Astrocyte (in vitro differentiated cells and primary cell): Measurements from ENCODE around the gene ADRA2C. TPM values are rescaled to one million over a fixed set of nuclear protein-coding genes. Genes with fewer than 3 reads are reported as not detected.

Experiments used
- DNase-seq: peaks from one replicate; pipeline ENCODE4 v3.0.0-alpha.2; 2010; ENCODE audit warnings: low read depth
- FAIRE-seq: peaks from 2 replicates; lab custom pipeline; 2011; peaks lifted over from hg19 to GRCh38; lab: Jason Lieb, UNC
- H2AFZ ChIP-seq: 2 replicates; pipeline ENCODE4 v1.6.0; 2012; ENCODE audit warnings: low read depth, low read length, inconsistent platforms
- H3K27ac ChIP-seq: 2 replicates; pipeline ENCODE4 v1.5.1; 2011; ENCODE audit warnings: low read depth, low read length, inconsistent platforms
- H3K27me3 ChIP-seq: 2 replicates; pipeline ENCODE4 v1.6.0; 2011; ENCODE audit warnings: low read length, inconsistent platforms; ENCODE audit not compliant: insufficient read depth
- H3K36me3 ChIP-seq: 2 replicates; pipeline ENCODE4 v1.5.1; 2011; ENCODE audit warnings: low read length, inconsistent platforms; ENCODE audit not compliant: insufficient read depth
- H3K4me1 ChIP-seq: 2 replicates; pipeline ENCODE4 v1.5.1; 2011; ENCODE audit warnings: low read length, inconsistent platforms; ENCODE audit not compliant: insufficient read depth
- H3K4me2 ChIP-seq: 2 replicates; pipeline ENCODE4 v1.6.0; 2012; ENCODE audit warnings: low read length, inconsistent platforms
- H3K4me3 ChIP-seq: 2 replicates; pipeline ENCODE4 v1.5.1; 2011; ENCODE audit warnings: low read depth, mild to moderate bottlenecking, low read length, inconsistent platforms; ENCODE audit not compliant: insufficient read depth
- H3K79me2 ChIP-seq: 2 replicates; pipeline ENCODE4 v1.6.0; 2012; ENCODE audit warnings: mild to moderate bottlenecking, low read length, inconsistent platforms; ENCODE audit not compliant: insufficient read depth
- H3K9ac ChIP-seq: 2 replicates; pipeline ENCODE4 v1.6.0; 2012; ENCODE audit warnings: mild to moderate bottlenecking, low read length, inconsistent platforms
- H3K9me3 ChIP-seq: 2 replicates; pipeline ENCODE4 v1.5.1; 2012; ENCODE audit warnings: low read depth, mild to moderate bottlenecking, low read length, inconsistent platforms; ENCODE audit not compliant: insufficient read depth
- H4K20me1 ChIP-seq: 2 replicates; pipeline ENCODE4 v1.6.0; 2012; ENCODE audit warnings: low read length, inconsistent platforms; ENCODE audit not compliant: insufficient read depth
- H3K27ac Mint-ChIP-seq: one replicate; pipeline ENCODE4 v1.8.0; 2021; ENCODE audit warnings: mild to moderate bottlenecking, mixed read lengths; ENCODE audit not compliant: unreplicated experiment
- H3K27me3 Mint-ChIP-seq: one replicate; pipeline ENCODE4 v1.8.0; 2021; ENCODE audit warnings: low read depth, mixed read lengths; ENCODE audit not compliant: unreplicated experiment
- H3K36me3 Mint-ChIP-seq: one replicate; pipeline ENCODE4 v1.8.0; 2021; ENCODE audit warnings: low read depth, mixed read lengths; ENCODE audit not compliant: unreplicated experiment
- H3K4me1 Mint-ChIP-seq: one replicate; pipeline ENCODE4 v1.8.0; 2021; ENCODE audit warnings: low read depth, mixed read lengths; ENCODE audit not compliant: unreplicated experiment
- H3K4me3 Mint-ChIP-seq: one replicate; pipeline ENCODE4 v1.8.0; 2021; ENCODE audit warnings: mild to moderate bottlenecking, moderate library complexity, mixed read lengths; ENCODE audit not compliant: unreplicated experiment
- H3K9me3 Mint-ChIP-seq: one replicate; pipeline ENCODE4 v1.8.0; 2021; ENCODE audit warnings: mild to moderate bottlenecking, mixed read lengths; ENCODE audit not compliant: unreplicated experiment
- CTCF ChIP-seq: IDR thresholded peaks from 2 replicates; pipeline ENCODE4 v1.5.1; 2011; ENCODE audit warnings: low read depth, mild to moderate bottlenecking, inconsistent platforms, low read length, moderate library complexity; ENCODE audit not compliant: insufficient read depth
- EZH2 ChIP-seq: IDR thresholded peaks from 2 replicates; pipeline ENCODE4 v1.6.1; 2012; ENCODE audit warnings: mild to moderate bottlenecking, low read length, inconsistent platforms; ENCODE audit not compliant: insufficient read depth
- total RNA-seq: library from RNA; stranded (reverse); gene quantifications from 2 replicates; pipeline ENCODE4 v1.2.1, GENCODE V29; 2021

ADRA2C gene
- total RNA-seq, 1 donor from 2014 or later, result 4.2 TPM

DNA sequence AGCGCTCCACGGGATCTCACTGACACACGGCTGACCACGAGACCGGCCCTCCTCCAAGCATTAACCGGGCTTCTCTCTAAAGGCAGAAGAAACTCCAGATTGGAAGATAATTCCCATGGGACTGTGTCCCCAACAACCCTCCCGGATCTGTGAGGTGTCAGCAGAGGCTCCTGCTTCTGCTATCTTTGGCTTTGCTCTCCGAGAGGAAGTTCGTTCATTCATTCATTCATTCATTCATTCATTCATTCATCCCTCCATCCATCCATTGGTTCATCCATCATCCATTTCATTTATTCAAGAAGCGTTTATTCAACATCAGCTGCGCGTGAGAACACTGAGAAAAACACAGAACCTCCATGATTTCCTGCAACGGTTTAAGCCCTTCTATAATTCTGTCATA is 11.5 kb downstream of the ADRA2C start:
- TF ChIP-seq EZH2, result no peak
- TF ChIP-seq CTCF, result no peak
- FAIRE-seq, result no peak
- no peaks in the 10 kb centered on the region for H3K9me3 Mint-ChIP-seq

DNA sequence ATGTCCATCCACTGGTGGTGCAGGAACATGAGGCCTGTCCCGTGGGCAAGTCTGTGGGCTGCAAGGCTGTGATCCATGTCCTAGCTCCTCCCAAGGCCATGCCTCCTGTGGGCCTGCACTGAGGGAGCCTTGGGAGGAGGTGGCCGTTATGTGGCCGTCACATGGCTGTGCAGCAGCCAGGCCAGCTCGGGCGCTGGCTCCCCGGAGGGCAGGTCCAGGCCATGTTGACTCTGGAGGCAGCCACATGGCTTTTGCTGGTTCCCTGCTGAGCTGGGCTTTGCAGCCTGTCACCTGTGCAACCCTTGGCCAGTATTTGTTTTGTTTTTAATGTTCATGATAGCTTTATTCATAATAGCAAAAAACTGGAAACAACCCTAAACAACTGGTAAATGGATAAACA is 13.3 kb downstream of the ADRA2C start:
- Histone ChIP-seq H3K79me2 (no peaks in the 10 kb centered on the region), H3K4me2 (no peak overlapping the region), H3K4me3 (no peak overlapping the region), H3K27ac (no peak overlapping the region), H3K4me1 (no peaks in the 10 kb centered on the region), H3K36me3 (no peaks in the 10 kb centered on the region), H2AFZ (no peak overlapping the region), H3K27me3 (peaks cover 10% of the 10 kb centered on the region), H4K20me1 (no peaks in the 10 kb centered on the region), H3K9me3 (peaks cover 4% of the 10 kb centered on the region), H3K9ac (no peak overlapping the region)
- Mint-ChIP-seq H3K27me3 (peaks cover 38% of the 10 kb centered on the region), H3K4me1 (no peaks in the 10 kb centered on the region), H3K9me3 (no peaks in the 10 kb centered on the region), H3K27ac (no peak overlapping the region), H3K4me3 (no peak overlapping the region), H3K36me3 (no peaks in the 10 kb centered on the region)
- FAIRE-seq, result no peak
- TF ChIP-seq EZH2 (no peak), CTCF (no peak)
- DNase-seq, result no peak

More for the DNA sequence above, 11.5 kb downstream of the ADRA2C start:
- Histone ChIP-seq H3K4me1 (no peaks in the 10 kb centered on the region), H3K9ac (no peak overlapping the region), H4K20me1 (no peaks in the 10 kb centered on the region), H3K27me3 (peaks cover 13% of the 10 kb centered on the region), H3K36me3 (no peaks in the 10 kb centered on the region), H3K9me3 (peaks cover 4% of the 10 kb centered on the region), H3K4me3 (no peak overlapping the region), H2AFZ (no peak overlapping the region), H3K4me2 (no peak overlapping the region), H3K27ac (no peak overlapping the region), H3K79me2 (no peaks in the 10 kb centered on the region)
- peaks cover 41% of the 10 kb centered on the region for H3K27me3 Mint-ChIP-seq
- no peak for DNase-seq
- no peak overlapping the region for H3K27ac Mint-ChIP-seq
- no peak overlapping the region for H3K4me3 Mint-ChIP-seq
- no peaks in the 10 kb centered on the region for H3K36me3 Mint-ChIP-seq
- H3K4me1 Mint-ChIP-seq, result no peaks in the 10 kb centered on the region

DNA sequence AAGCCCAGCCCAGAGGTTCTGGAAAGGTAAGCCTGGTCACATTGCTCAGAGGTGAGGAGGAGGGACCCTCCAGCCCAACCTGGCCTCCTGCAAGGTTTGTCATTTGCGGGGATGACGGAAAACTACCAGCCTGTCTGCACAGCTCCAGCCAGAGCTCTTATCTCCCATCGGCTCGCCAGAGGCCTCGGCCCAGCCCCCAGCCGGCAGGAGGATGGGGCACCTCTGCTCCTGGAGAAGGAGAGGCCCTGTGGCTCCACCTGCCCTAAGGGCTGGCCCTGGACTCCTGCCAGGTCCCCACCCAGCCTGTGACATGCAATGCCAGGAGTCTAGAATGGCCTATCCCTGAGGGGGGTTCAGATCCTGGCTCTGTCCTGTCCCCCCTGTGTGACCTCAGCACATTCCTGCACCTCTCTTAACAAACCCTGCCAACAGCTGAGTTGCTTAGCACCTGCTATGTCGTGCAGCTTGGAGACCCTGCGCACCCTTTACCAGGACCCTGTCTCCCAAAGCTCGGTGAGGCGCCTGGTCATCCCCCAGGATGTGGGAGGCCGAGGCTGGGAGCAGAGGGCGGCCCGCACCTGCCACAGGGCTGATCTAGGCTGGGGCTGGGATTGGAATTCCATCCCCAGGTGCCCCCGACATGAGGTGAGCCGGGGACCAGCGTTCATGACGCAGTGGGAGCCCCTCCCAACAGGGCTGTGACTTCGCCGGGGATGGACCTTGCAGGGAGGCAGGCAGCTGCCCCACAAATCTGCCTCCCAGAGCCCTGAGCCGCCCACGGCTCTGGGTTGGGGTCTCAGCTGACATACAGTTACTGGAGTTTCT is 14.4 kb downstream of the ADRA2C start:
- H4K20me1 ChIP-seq, result no peaks in the 10 kb centered on the region
- no peak overlapping the region for H3K27ac ChIP-seq
- H3K9me3 Mint-ChIP-seq, result no peaks in the 10 kb centered on the region
- no peaks in the 10 kb centered on the region for H3K36me3 Mint-ChIP-seq
- H3K27ac Mint-ChIP-seq, result no peak overlapping the region
- no peak overlapping the region for H2AFZ ChIP-seq
- TF ChIP-seq CTCF (no peak), EZH2 (no peak)
- H3K36me3 ChIP-seq, result no peaks in the 10 kb centered on the region
- peaks cover 31% of the 10 kb centered on the region for H3K27me3 Mint-ChIP-seq
- peaks cover 4% of the 10 kb centered on the region for H3K27me3 ChIP-seq
- H3K4me2 ChIP-seq, result no peak overlapping the region
- DNase-seq, result no peak
- no peaks in the 10 kb centered on the region for H3K4me1 ChIP-seq
- no peak overlapping the region for H3K4me3 Mint-ChIP-seq
- no peak overlapping the region for H3K4me3 ChIP-seq
- no peaks in the 10 kb centered on the region for H3K79me2 ChIP-seq
- H3K9me3 ChIP-seq, result peaks cover 4% of the 10 kb centered on the region
- no peak overlapping the region for H3K9ac ChIP-seq
- no peaks in the 10 kb centered on the region for H3K4me1 Mint-ChIP-seq
- no peak for FAIRE-seq
